Ectodermal cell (in vitro differentiated cells): Measurements from ENCODE around the gene GCLC.

Experiments used
- H3K27ac ChIP-seq: 2 replicates; pipeline ENCODE4 v1.7.0; 2013; ENCODE audit warnings: mild to moderate bottlenecking, low read depth, low read length; ENCODE audit not compliant: insufficient read depth, poor library complexity, severe bottlenecking
- H3K27me3 ChIP-seq: 2 replicates; pipeline ENCODE4 v1.7.0; 2013; ENCODE audit warnings: mild to moderate bottlenecking, low read length; ENCODE audit not compliant: insufficient read depth, control insufficient read depth, poor library complexity, severe bottlenecking
- H3K36me3 ChIP-seq: one replicate; pipeline ENCODE4 v1.7.0; 2013; ENCODE audit warnings: low read length; ENCODE audit not compliant: control insufficient read depth, insufficient read depth
- H3K4me1 ChIP-seq: one replicate; pipeline ENCODE4 v1.7.0; 2013; ENCODE audit warnings: low read length; ENCODE audit not compliant: control insufficient read depth, insufficient read depth
- H3K4me3 ChIP-seq: 2 replicates; pipeline ENCODE4 v1.7.0; 2013; ENCODE audit warnings: low read depth, low read length, control low read depth; ENCODE audit not compliant: insufficient read depth
- H3K9me3 ChIP-seq: 2 replicates; pipeline ENCODE4 v1.7.0; 2013; ENCODE audit warnings: mild to moderate bottlenecking, low read length, moderate library complexity; ENCODE audit not compliant: control insufficient read depth
- WGBS, 2 experiments: methylation state at CpG; one replicate each; pipeline ENCODE4 v1.1.7; 2013; ENCODE audit warnings: missing lambda C conversion rate in 2 of 2; 5-methylcytosine and 5-hydroxymethylcytosine counted together

Gene GCLC

DNA sequence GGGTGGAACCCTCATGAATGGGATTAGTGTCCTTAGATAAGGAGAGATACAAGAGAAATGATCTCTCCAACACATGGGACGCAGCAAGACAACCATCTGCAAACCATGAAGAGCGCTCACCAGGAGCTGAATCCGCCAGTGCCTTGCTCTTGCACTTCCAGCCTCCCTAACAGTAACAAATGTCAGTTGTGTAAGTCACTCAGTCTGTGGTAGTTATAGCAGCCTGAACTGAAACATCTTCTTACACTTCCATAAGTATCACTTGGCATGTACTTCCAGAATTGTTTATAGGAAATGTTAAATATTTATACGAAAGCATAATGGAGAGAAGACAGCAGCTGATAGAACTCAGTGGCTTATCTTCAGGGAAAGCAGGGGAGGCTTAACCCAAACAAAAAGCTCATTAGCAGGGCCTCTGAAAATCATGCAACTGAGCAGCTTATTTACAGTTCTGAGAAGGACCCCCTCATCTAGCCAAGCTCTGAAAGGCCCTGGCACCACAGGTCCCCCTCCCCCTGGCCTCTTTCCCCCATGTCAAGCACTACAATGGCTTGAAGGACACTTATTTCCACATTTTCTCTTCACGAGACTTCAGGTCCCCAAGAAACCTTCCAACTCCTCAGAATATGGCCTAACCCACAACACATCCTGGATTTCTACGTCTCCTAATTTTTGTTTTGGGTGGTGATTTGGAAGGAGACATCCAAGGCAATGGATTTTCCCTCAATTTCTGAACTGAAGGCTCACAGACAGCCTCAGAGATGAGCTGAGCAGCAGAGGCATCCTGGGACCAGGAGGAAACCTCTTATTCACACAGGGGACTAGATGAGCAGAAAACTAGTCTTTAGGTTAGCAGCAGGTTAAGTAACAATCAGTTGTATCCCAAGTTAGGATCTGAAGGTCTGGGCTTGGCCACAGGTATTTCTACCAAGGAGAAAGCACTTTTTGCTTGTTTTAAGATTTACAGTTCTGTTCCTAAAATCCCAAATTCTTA lies 49.1 kb downstream of the GCLC start:
- WGBS, 2 experiments: 93% methylated on average over 6 of the region's 6 CpGs
- no peak overlapping the region for H3K4me3 ChIP-seq
- no peaks in the 10 kb centered on the region for H3K27me3 ChIP-seq
- no peaks in the 10 kb centered on the region for H3K4me1 ChIP-seq
- H3K27ac ChIP-seq: no peak overlapping the region
- H3K9me3 ChIP-seq: no peaks in the 10 kb centered on the region
- peaks cover 10% of the 10 kb centered on the region for H3K36me3 ChIP-seq

DNA sequence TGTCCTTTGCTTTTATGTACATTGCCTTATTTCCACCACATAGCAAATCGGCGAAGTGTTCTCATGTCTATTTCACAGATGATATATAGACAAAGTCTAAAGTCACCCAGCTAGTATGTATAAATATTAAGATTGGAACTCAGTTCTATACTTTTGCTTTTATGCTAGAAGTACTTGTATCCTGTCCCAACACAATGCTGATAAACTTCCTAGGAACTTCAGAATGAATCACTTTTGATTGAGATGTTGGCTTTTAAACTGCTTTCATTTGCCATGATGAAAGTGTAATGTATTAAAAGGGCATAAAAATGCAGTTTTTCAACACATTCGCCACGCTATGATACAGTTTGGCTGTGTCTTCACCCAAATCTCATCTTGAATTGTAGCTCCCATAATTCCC lies 50.8 kb downstream of the GCLC start:
- 82 to 99% methylated on average over 2 to 4 of the region's 4 CpGs for WGBS, 2 experiments
- H3K4me3 ChIP-seq: no peak overlapping the region

DNA sequence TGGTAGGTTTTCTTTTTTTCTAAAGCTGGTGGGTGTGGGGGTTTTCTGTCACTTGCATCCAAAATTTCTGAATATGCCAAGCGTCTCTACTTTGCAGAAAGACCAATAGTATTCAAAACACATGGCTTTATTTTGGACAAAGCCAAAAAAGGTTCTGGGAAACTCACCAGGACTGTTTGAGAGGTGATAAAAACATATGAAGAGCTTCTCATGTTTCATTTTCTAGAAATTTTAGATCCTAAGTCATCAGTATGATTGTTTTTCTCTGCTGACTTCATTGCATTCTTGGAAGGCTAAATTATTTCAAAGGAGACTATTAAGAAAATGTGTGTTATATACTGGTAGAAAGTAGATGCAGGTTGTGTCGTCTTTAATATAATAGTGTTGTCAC lies 51.3 kb downstream of the GCLC start:
- H3K27ac ChIP-seq: no peak overlapping the region
- H3K4me3 ChIP-seq: no peak overlapping the region
- no peaks in the 10 kb centered on the region for H3K4me1 ChIP-seq
- no peaks in the 10 kb centered on the region for H3K36me3 ChIP-seq
- 74 to 92% methylated on average over 1 to 2 of the region's 2 CpGs for WGBS, 2 experiments
- H3K27me3 ChIP-seq: no peaks in the 10 kb centered on the region
- no peaks in the 10 kb centered on the region for H3K9me3 ChIP-seq

More for the DNA sequence above, 50.8 kb downstream of the GCLC start:
- Histone ChIP-seq H3K9me3 (no peaks in the 10 kb centered on the region), H3K36me3 (peaks cover 2% of the 10 kb centered on the region), H3K27ac (no peak overlapping the region), H3K4me1 (no peaks in the 10 kb centered on the region), H3K27me3 (no peaks in the 10 kb centered on the region)

DNA sequence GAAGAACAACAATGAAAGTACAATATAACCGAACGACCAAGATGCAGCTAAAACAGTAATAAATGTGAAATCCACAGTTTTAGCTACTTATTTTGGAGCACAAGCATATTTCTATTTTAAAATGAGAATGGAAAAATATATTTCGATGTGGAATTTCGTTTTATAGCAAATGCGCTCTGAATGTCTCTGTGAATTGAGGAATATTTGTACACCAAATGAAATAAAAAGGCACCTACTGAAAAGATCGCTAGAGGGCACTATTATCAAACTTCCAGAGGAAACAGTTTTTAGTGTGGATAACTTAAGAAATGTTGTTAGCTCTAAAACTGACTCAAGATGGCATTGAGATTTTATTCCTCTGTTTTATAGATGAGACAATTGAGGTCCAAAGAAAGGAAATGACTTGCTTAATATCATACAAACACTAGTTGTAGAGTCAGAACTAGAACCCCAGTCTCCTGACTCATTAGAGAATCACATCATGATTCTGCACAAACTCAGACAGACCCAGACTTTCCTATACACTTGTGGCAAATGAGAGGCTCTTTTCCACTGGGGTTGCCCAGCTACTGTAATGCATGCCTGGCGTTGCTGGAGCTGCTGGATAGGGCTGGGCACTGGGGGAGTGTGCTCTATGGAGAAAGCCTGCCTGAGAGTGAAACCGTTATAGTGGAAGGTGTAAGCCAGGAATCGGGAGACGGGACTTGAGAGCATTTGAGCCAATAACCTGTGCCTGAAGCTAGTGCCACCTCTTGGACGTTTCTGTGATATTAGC lies 51.9 kb downstream of the GCLC start:
- Histone ChIP-seq H3K36me3 (no peaks in the 10 kb centered on the region), H3K4me1 (no peaks in the 10 kb centered on the region), H3K9me3 (no peaks in the 10 kb centered on the region), H3K27me3 (no peaks in the 10 kb centered on the region), H3K4me3 (no peak overlapping the region), H3K27ac (no peak overlapping the region)
- 29 to 47% methylated on average over 9 to 11 of the region's 11 CpGs for WGBS, 2 experiments

DNA sequence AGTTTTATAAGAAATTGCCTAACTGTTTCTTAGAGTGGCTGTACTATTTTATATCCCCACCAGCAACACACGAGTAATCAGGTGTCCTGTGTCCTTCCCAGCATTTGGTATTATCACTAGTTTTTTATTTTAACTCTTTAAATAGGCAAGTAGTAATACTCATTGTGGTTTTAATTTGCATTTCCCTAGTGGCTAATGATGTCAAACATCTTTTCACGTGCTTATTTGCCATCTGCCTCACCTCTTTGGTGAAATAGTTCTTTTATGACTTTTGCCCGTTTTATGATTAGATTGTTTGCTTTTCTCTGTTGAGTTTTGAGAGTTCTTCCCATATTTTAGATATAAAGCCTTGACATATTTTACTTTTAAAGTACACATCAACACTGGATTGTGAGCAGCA lies 57.8 kb downstream of the GCLC start:
- Histone ChIP-seq H3K27me3 (no peaks in the 10 kb centered on the region), H3K4me1 (no peaks in the 10 kb centered on the region), H3K36me3 (no peaks in the 10 kb centered on the region), H3K9me3 (no peaks in the 10 kb centered on the region), H3K27ac (no peak overlapping the region), H3K4me3 (no peak overlapping the region)
- 54 to 71% methylated on average over 2 to 3 of the region's 3 CpGs for WGBS, 2 experiments

DNA sequence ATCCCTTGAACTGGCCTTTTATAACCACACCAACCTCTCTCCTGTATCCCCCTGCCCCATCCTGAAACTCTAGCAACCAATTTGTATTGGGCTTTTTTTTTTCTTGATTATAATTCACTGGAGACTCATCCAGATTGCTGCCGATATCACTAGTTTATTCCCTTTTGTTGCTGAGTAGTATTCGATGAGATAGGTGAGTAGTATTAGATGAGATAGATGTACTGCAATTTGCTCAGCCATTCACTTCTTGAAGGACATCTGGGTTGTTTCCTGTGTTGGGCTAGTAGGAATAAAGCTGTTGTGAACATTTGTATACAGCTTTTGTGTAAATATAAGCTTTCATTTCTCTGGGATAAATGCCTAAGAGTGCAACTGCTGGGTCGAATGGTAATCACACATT lies 58.2 kb downstream of the GCLC start:
- WGBS, 2 experiments: 91 to 98% methylated on average over 2 to 3 of the region's 3 CpGs

DNA sequence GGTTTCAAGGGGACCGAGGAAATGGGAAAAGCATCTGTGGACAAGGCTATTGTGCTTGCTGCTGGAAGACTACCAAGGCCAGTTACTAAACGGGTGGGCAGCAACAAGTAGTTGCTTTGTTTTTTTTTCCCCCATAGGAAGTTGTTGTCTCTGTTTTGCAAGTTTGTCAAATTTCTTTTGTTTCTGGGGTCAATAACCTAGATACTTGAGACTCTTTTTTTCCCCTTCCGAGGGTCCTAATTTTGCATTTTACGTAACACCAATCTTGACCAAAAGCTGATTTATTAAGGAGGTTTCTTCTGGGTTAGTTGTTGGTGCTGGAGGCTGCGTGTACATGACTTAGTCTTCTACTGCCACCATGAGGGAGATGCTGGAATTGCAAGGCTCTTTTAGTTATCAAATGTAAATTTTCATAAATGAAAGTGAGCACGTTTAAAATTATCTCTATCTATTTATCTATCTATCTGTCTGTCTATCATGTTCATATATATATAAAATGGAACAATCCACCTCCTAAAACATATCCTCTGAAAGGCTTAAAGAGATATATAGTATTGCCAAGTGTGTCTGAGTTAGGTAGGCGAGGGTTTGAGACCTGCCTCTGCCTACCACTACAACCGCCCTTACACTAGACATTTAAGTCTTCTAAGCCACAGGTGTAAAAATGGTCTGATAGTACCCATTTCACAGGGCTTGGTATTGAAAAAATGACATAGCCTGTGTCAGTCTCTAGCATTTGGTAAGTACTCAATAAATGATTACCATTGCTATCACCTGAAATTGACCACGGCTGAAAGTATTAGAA lies 60.2 kb downstream of the GCLC start:
- H3K9me3 ChIP-seq: no peaks in the 10 kb centered on the region
- no peaks in the 10 kb centered on the region for H3K4me1 ChIP-seq
- no peaks in the 10 kb centered on the region for H3K27me3 ChIP-seq
- 54 to 58% methylated on average over 6 to 8 of the region's 9 CpGs for WGBS, 2 experiments
- H3K4me3 ChIP-seq: no peak overlapping the region
- no peaks in the 10 kb centered on the region for H3K36me3 ChIP-seq
- H3K27ac ChIP-seq: no peak overlapping the region

More for the DNA sequence above, 58.2 kb downstream of the GCLC start:
- H3K4me1 ChIP-seq: no peaks in the 10 kb centered on the region
- no peaks in the 10 kb centered on the region for H3K9me3 ChIP-seq
- H3K4me3 ChIP-seq: no peak overlapping the region
- H3K27ac ChIP-seq: no peak overlapping the region
- H3K36me3 ChIP-seq: no peaks in the 10 kb centered on the region
- H3K27me3 ChIP-seq: no peaks in the 10 kb centered on the region

DNA sequence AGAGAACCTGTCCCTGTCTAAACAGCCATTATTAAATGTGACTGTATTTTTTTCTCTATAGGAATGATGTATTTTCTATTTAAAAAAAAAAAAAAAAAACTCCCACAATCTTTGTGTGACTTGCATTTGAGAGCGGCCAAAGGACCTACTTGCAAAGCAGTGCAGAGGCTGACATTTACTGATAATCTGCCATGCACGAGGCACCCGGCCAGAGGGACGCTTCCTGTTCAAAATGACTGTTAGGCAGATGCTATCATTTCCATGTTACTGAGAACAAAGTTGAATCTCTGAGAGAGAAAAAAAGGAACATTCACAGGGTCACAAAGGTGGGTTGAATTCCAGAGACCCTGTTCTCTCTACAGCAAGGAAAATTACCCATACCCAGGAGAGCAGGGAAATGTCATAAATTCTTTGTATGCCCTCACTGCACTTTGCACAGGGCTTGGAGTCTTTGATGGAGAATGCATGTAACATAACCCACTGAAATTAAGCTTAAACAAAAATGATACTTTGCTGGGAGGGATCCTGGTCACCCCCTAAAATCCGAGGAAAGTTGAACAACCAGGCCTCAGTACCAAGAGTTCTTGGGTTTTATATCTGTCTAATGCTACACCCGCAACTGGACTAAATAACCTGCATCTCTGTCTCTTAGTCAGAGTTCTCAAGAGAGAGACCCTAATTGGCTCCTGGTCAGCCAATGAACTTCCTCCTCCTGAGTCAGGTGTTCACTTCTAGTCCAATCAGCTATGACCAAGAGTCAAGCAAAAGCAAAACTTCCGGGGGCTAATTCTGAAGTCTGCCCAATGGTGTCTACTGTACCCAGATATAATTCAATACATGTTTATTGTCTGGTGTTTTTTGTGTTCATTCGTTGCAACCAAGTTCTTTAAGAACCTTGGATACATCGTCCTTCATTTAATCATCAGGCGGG lies 61.2 kb downstream of the GCLC start:
- H3K4me3 ChIP-seq: no peak overlapping the region
- H3K9me3 ChIP-seq: no peaks in the 10 kb centered on the region
- H3K4me1 ChIP-seq: no peaks in the 10 kb centered on the region
- H3K27ac ChIP-seq: no peak overlapping the region
- H3K36me3 ChIP-seq: no peaks in the 10 kb centered on the region
- H3K27me3 ChIP-seq: no peaks in the 10 kb centered on the region
- 93% methylated on average over 10 of the region's 10 CpGs for WGBS, 2 experiments

DNA sequence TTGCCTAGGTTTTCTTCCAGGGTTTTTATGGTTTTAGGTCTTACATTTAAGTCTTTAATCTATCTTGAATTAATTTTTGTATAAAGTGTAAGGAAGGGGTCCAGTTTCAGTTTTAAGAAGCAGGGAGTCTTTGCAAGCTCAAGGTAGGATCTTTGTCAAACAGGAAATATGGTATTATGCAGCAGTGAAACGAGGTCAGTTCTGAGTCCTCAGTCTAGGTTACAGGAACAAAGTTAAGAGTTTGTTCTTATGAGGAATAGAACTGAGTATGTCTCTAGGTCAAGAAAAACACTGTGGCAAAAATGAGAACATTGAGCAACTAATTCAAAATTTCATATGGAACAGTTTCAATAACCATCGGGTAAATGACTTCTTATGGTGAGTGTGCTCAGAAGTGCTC lies 63.6 kb downstream of the GCLC start:
- 95 to 97% methylated on average over 1 to 2 of the region's 2 CpGs for WGBS, 2 experiments
- no peak overlapping the region for H3K4me3 ChIP-seq
- H3K36me3 ChIP-seq: no peaks in the 10 kb centered on the region
- no peaks in the 10 kb centered on the region for H3K4me1 ChIP-seq
- H3K27me3 ChIP-seq: no peaks in the 10 kb centered on the region
- no peaks in the 10 kb centered on the region for H3K9me3 ChIP-seq
- no peak overlapping the region for H3K27ac ChIP-seq
